H9 (cell line): ENCODE data around the gene DPF3. TPM values are rescaled to one million over a fixed set of nuclear protein-coding genes. Genes with fewer than 3 reads are reported as not detected.

Experiments used
- DNase-seq: peaks from one replicate; pipeline ENCODE4 v3.0.0-alpha.2; 2017
- H2AFZ ChIP-seq: one replicate; pipeline ENCODE4 v1.6.1; 2013; ENCODE audit warnings: mild to moderate bottlenecking, low read length, control low read depth, moderate library complexity
- H2AK5ac ChIP-seq: 2 replicates; pipeline ENCODE4 v1.6.1; 2013; ENCODE audit warnings: low read length, control low read depth, mixed read lengths; ENCODE audit not compliant: insufficient read length
- H2BK120ac ChIP-seq: one replicate; pipeline ENCODE4 v1.6.1; 2013; ENCODE audit warnings: low read depth, mild to moderate bottlenecking, low read length, control low read depth, inconsistent platforms; ENCODE audit not compliant: poor library complexity, severe bottlenecking
- H2BK12ac ChIP-seq: 2 replicates; pipeline ENCODE4 v1.6.1; 2013; ENCODE audit warnings: low read length, control low read depth, mixed read lengths, low read depth; ENCODE audit not compliant: insufficient read length
- H2BK15ac ChIP-seq: 2 replicates; pipeline ENCODE4 v1.6.1; 2013; ENCODE audit warnings: low read depth, low read length, control low read depth
- H2BK20ac ChIP-seq: one replicate; pipeline ENCODE4 v1.6.1; 2013; ENCODE audit warnings: low read depth, mild to moderate bottlenecking, low read length, control low read depth, inconsistent platforms; ENCODE audit not compliant: poor library complexity, severe bottlenecking
- H2BK5ac ChIP-seq: 2 replicates; pipeline ENCODE4 v1.6.1; 2013; ENCODE audit warnings: low read length, control low read depth, mixed read lengths; ENCODE audit not compliant: insufficient read length
- H3K14ac ChIP-seq: 2 replicates; pipeline ENCODE4 v1.6.1; 2013; ENCODE audit warnings: low read length, control low read depth; ENCODE audit not compliant: insufficient read depth
- H3K18ac ChIP-seq: 2 replicates; pipeline ENCODE4 v1.6.1; 2013; ENCODE audit warnings: low read depth, mild to moderate bottlenecking, mixed read lengths, low read length, control low read depth; ENCODE audit not compliant: insufficient read length
- H3K23ac ChIP-seq: 2 replicates; pipeline ENCODE4 v1.6.1; 2013; ENCODE audit warnings: low read length, control low read depth, mixed read lengths, low read depth; ENCODE audit not compliant: insufficient read length
- H3K23me2 ChIP-seq: 2 replicates; pipeline ENCODE4 v1.6.1; 2013; ENCODE audit warnings: low read depth, mild to moderate bottlenecking, mixed read lengths, low read length, control low read depth; ENCODE audit not compliant: insufficient read length, poor library complexity, severe bottlenecking
- H3K27ac ChIP-seq: 2 replicates; pipeline ENCODE4 v1.5.1; 2013; ENCODE audit warnings: low read length, control low read depth, mixed read lengths, low read depth; ENCODE audit not compliant: insufficient read length
- H3K27me3 ChIP-seq: 2 replicates; pipeline ENCODE4 v1.6.1; 2013; ENCODE audit warnings: low read length, control low read depth, inconsistent platforms; ENCODE audit not compliant: insufficient read depth
- H3K4ac ChIP-seq: 2 replicates; pipeline ENCODE4 v1.6.1; 2013; ENCODE audit warnings: low read depth, mild to moderate bottlenecking, control low read depth, inconsistent platforms, low read length, moderate library complexity
- H3K4me1 ChIP-seq: 2 replicates; pipeline ENCODE4 v1.6.1; 2013; ENCODE audit warnings: low read length, control low read depth, inconsistent platforms; ENCODE audit not compliant: insufficient read depth
- H3K4me2 ChIP-seq: 2 replicates; pipeline ENCODE4 v1.6.1; 2013; ENCODE audit warnings: low read length, control low read depth, mixed read lengths; ENCODE audit not compliant: insufficient read length, insufficient read depth
- H3K56ac ChIP-seq: 2 replicates; pipeline ENCODE4 v1.6.1; 2013; ENCODE audit warnings: low read depth, mild to moderate bottlenecking, mixed read lengths, low read length, control low read depth; ENCODE audit not compliant: insufficient read length
- H3K79me1 ChIP-seq: 2 replicates; pipeline ENCODE4 v1.6.1; 2013; ENCODE audit warnings: low read depth, mild to moderate bottlenecking, moderate library complexity, low read length, control low read depth, inconsistent platforms; ENCODE audit not compliant: insufficient read depth, poor library complexity, severe bottlenecking
- H3K79me2 ChIP-seq: 2 replicates; pipeline ENCODE4 v1.6.1; 2013; ENCODE audit warnings: low read length, control low read depth, inconsistent platforms; ENCODE audit not compliant: insufficient read depth
- H3K9ac ChIP-seq: 2 replicates; pipeline ENCODE4 v1.6.1; 2013; ENCODE audit warnings: low read length, control low read depth, mixed read lengths; ENCODE audit not compliant: insufficient read length; ENCODE audit errors: extremely low read depth
- H3K9me3 ChIP-seq: one replicate; pipeline ENCODE4 v1.6.1; 2013; ENCODE audit warnings: low read depth, low read length, inconsistent platforms; ENCODE audit not compliant: control insufficient read depth
- H3T11ph ChIP-seq: one replicate; pipeline ENCODE4 v1.6.1; 2013; ENCODE audit warnings: mild to moderate bottlenecking, low read length, control low read depth, inconsistent platforms
- H4K20me1 ChIP-seq: one replicate; pipeline ENCODE4 v1.6.1; 2013; ENCODE audit not compliant: control insufficient read depth, insufficient read length, insufficient read depth
- H4K5ac ChIP-seq: 2 replicates; pipeline ENCODE4 v1.6.1; 2013; ENCODE audit warnings: low read depth, mild to moderate bottlenecking, mixed read lengths, low read length, control low read depth; ENCODE audit not compliant: insufficient read length
- H4K8ac ChIP-seq: replicated peaks from 2 replicates; pipeline ENCODE4 v1.6.1; 2013; ENCODE audit warnings: low read length, control low read depth, mixed read lengths, low read depth; ENCODE audit not compliant: insufficient read length
- H4K91ac ChIP-seq: 2 replicates; pipeline ENCODE4 v1.6.1; 2013; ENCODE audit warnings: low read depth, mild to moderate bottlenecking, moderate library complexity, mixed read lengths, low read length, control low read depth; ENCODE audit not compliant: insufficient read length
- H3K27ac Mint-ChIP-seq, 3 experiments: 2 replicates in 2 of 3; 3 replicates in 1 of 3; pipeline ENCODE4 v1.8.0; 2020 to 2021; ENCODE audit warnings: mixed read lengths in 3 of 3, mild to moderate bottlenecking in 1 of 3, moderate library complexity in 1 of 3
- H3K27me3 Mint-ChIP-seq: 2 replicates; pipeline ENCODE4 v1.8.0; 2021; ENCODE audit warnings: low read depth, mild to moderate bottlenecking, moderate library complexity, mixed read lengths
- H3K36me3 Mint-ChIP-seq, 3 experiments: 2 replicates in 2 of 3; 3 replicates in 1 of 3; pipeline ENCODE4 v1.8.0; 2020 to 2021; ENCODE audit warnings: low read depth in 3 of 3, mixed read lengths in 3 of 3; ENCODE audit not compliant: insufficient read depth in 1 of 3
- H3K4me1 Mint-ChIP-seq, 2 experiments: 2 replicates each; pipeline ENCODE4 v1.8.0; 2020; ENCODE audit warnings: mixed read lengths in 2 of 2
- H3K4me3 Mint-ChIP-seq, 2 experiments: 2 replicates in 1 of 2; 3 replicates in 1 of 2; pipeline ENCODE4 v1.8.0; 2020 to 2021; ENCODE audit warnings: mild to moderate bottlenecking in 2 of 2, mixed read lengths in 2 of 2, moderate library complexity in 1 of 2
- H3K9me3 Mint-ChIP-seq, 2 experiments: 2 replicates in 1 of 2; 3 replicates in 1 of 2; pipeline ENCODE4 v1.8.0; 2020; ENCODE audit warnings: mild to moderate bottlenecking in 2 of 2, mixed read lengths in 2 of 2, moderate library complexity in 1 of 2
- CTCF ChIP-seq: fragments of 200-600 bp; sonication (generic); conservative IDR thresholded peaks from 3 replicates; pipeline ENCODE4 v1.8.0; 2021; ENCODE audit warnings: antibody characterized with exemption, mild to moderate bottlenecking
- WGBS: extraction: QIAGEN DNeasy Blood & Tissue Kit; methylation state at CpG from one replicate; pipeline ENCODE4 v1.1.7; 2013; ENCODE audit warnings: missing lambda C conversion rate, low lambda C conversion rate, mixed read lengths; ENCODE audit not compliant: insufficient read length; ENCODE audit errors: extremely low coverage; 5-methylcytosine and 5-hydroxymethylcytosine counted together
- total RNA-seq: library from RNA; stranded (reverse); gene quantifications from 2 replicates; pipeline ENCODE4 v1.2.1, GENCODE V29; 2021

DPF3 gene
- total RNA-seq, 1 experiment from 2014 or later = not detected

- no peak for DNase-seq
- Histone ChIP-seq H4K8ac (no peak overlapping the region), H3K79me1 (no peaks in the 10 kb centered on the region), H3T11ph (no peak overlapping the region), H2BK20ac (no peak overlapping the region), H3K23ac (no peak overlapping the region), H2AFZ (no peak overlapping the region), H3K14ac (no peak overlapping the region), H3K9me3 (no peaks in the 10 kb centered on the region), H2BK12ac (no peak overlapping the region), H4K20me1 (no peaks in the 10 kb centered on the region), H3K4me1 (no peaks in the 10 kb centered on the region), H3K23me2 (no peaks in the 10 kb centered on the region), H3K9ac (no peak overlapping the region), H2BK15ac (no peak overlapping the region), H2BK5ac (no peak overlapping the region), H3K56ac (no peak overlapping the region), H3K4ac (no peak overlapping the region), H3K27ac (no peak overlapping the region), H4K5ac (no peak overlapping the region), H2AK5ac (no peak overlapping the region), H3K18ac (no peak overlapping the region), H3K79me2 (no peaks in the 10 kb centered on the region), H4K91ac (no peak overlapping the region), H3K27me3 (no peaks in the 10 kb centered on the region), H3K4me2 (no peak overlapping the region), H2BK120ac (no peak overlapping the region)
- peaks cover 5% of the 10 kb centered on the region for H3K27me3 Mint-ChIP-seq
- TF ChIP-seq CTCF = no peak
- H3K4me1 Mint-ChIP-seq = peaks cover 11 to 20% of the 10 kb centered on the region in 2 experiments
- no CpG with 5 or more reads among the region's 5 CpGs for WGBS
- no peaks in the 10 kb centered on the region; a peak in 1 of 5 replicates for H3K9me3 Mint-ChIP-seq
- no peak overlapping the region for H3K4me3 Mint-ChIP-seq
- no peak overlapping the region for H3K27ac Mint-ChIP-seq
- H3K36me3 Mint-ChIP-seq = no peaks in the 10 kb centered on the region
Measured at GRCh38 chr14:72682188-72682587, 211.7 kb downstream of the DPF3 start.
